Caco-2 (cell line): ENCODE data around the gene M6PR. TPM values are rescaled to one million over a fixed set of nuclear protein-coding genes. Genes with fewer than 3 reads are reported as not detected.

Experiments
- BruUV-seq: library from RNA; stranded (reverse); fragments of 400-500 nt; replicated peaks from 2 replicates; lab custom pipeline; 2021; lab: Mats Ljungman, UMichigan
- CTCF ChIA-PET: fragments of 300-600 bp; sonication (Branson Sonifier 250); formaldehyde crosslinking; loops from one replicate; lab custom pipeline; 2022; ENCODE audit warnings: antibody characterized with exemption; lab: Charles Lee
- POLR2A ChIA-PET: fragments of 300-600 bp; sonication (Branson Sonifier 250); formaldehyde crosslinking; loops from one replicate; lab custom pipeline; 2022; ENCODE audit warnings: antibody characterized with exemption; lab: Charles Lee
- DNase-seq, 2 experiments: peaks; one replicate each; pipeline versions ENCODE4 v3.0.0 to v3.0.0-alpha.2; 2020 to 2022
- H3K27me3 ChIP-seq: replicated peaks from 2 replicates; pipeline ENCODE4 v1.6.0; 2011; ENCODE audit warnings: low read length; ENCODE audit not compliant: control insufficient read depth, insufficient read depth
- H3K36me3 ChIP-seq: 2 replicates; pipeline ENCODE4 v1.5.1; 2011; ENCODE audit warnings: low read length; ENCODE audit not compliant: control insufficient read depth, insufficient read depth
- H3K4me1 ChIP-seq: fragments of 250-450 bp; sonication (Bioruptor Pico); 2 replicates; pipeline ENCODE4 v1.5.1; 2020; ENCODE audit warnings: mild to moderate bottlenecking
- H3K4me3 ChIP-seq: 2 replicates; pipeline ENCODE4 v1.5.1; 2011; ENCODE audit warnings: low read depth, mild to moderate bottlenecking, control low read depth, low read length
- H3K9me3 ChIP-seq: fragments of 250-450 bp; sonication (Bioruptor Pico); 2 replicates; pipeline ENCODE4 v1.5.1; 2020; ENCODE audit warnings: mild to moderate bottlenecking, moderate library complexity
- H3K27ac Mint-ChIP-seq: one replicate; pipeline ENCODE4 v1.8.0; 2022; ENCODE audit warnings: mixed read lengths; ENCODE audit not compliant: unreplicated experiment
- H3K27me3 Mint-ChIP-seq: one replicate; pipeline ENCODE4 v1.8.0; 2022; ENCODE audit warnings: mixed read lengths; ENCODE audit not compliant: insufficient read depth, unreplicated experiment
- H3K36me3 Mint-ChIP-seq: one replicate; pipeline ENCODE4 v1.8.0; 2022; ENCODE audit warnings: mild to moderate bottlenecking, mixed read lengths; ENCODE audit not compliant: insufficient read depth, unreplicated experiment
- H3K4me1 Mint-ChIP-seq: one replicate; pipeline ENCODE4 v1.8.0; 2022; ENCODE audit warnings: low read depth, mixed read lengths; ENCODE audit not compliant: unreplicated experiment
- H3K4me3 Mint-ChIP-seq: one replicate; pipeline ENCODE4 v1.8.0; 2022; ENCODE audit warnings: mild to moderate bottlenecking, moderate library complexity, mixed read lengths; ENCODE audit not compliant: unreplicated experiment
- H3K9me3 Mint-ChIP-seq: one replicate; pipeline ENCODE4 v1.8.0; 2022; ENCODE audit warnings: mixed read lengths; ENCODE audit not compliant: unreplicated experiment
- CTCF ChIP-seq, 2 experiments: fragments of 200-600 bp in 1 of 2; IDR thresholded peaks; 1 replicate in 1 of 2; 2 replicates in 1 of 2; pipeline versions ENCODE4 v1.5.1 to v1.8.0; 2011 to 2022; ENCODE audit warnings: antibody characterized with exemption in 1 of 2, control low read depth in 1 of 2, inconsistent platforms in 1 of 2, low read depth in 1 of 2, low read length in 1 of 2, mild to moderate bottlenecking in 1 of 2, moderate library complexity in 1 of 2; ENCODE audit not compliant: insufficient read depth in 1 of 2, severe bottlenecking in 1 of 2, unreplicated experiment in 1 of 2
- intact Hi-C: fragments of 100-400 bp; cut with micrococcal nuclease; formaldehyde crosslinking; loops from one replicate; pipeline ENCODE4 v1.10.0; 2022; ENCODE audit not compliant: unreplicated experiment
- total RNA-seq: library from RNA; stranded (reverse); gene quantifications from 2 replicates; pipeline ENCODE4 v1.2.3, GENCODE V29; 2022

The M6PR gene
- total RNA-seq, 1 experiment from 2014 or later: 310 TPM

- TF ChIP-seq CTCF (IDR thresholded peaks at IDR 0.05; ENCODE audit: insufficient read depth in 1 of 2, low read depth in 1 of 2, low read length in 1 of 2, severe bottlenecking in 1 of 2, unreplicated experiment in 1 of 2): no peak
These were observed 10.7 kb upstream of the M6PR start for GRCh38 chr12:8960176-8960575.

GRCh38 chr12:8958066-8958465, 8.6 kb upstream of the M6PR start:
- Histone ChIP-seq H3K27me3 (no peaks in the 10 kb centered on the region), H3K9me3 (peaks cover 2% of the 10 kb centered on the region; the same call in 1 of the 2 replicates), H3K4me1 (no peaks in the 10 kb centered on the region), H3K4me3 (no peak overlapping the region), H3K36me3 (no peaks in the 10 kb centered on the region)
- TF ChIP-seq CTCF (IDR thresholded peaks at IDR 0.05; ENCODE audit: insufficient read depth in 1 of 2, low read depth in 1 of 2, low read length in 1 of 2, severe bottlenecking in 1 of 2, unreplicated experiment in 1 of 2): no peak
- no peak overlapping the region for H3K4me3 Mint-ChIP-seq
- no peaks in the 10 kb centered on the region for H3K4me1 Mint-ChIP-seq
- no peak for DNase-seq
- H3K27ac Mint-ChIP-seq: no peak overlapping the region
- H3K36me3 Mint-ChIP-seq: peaks cover 2% of the 10 kb centered on the region
- CTCF ChIA-PET: no interaction called here
- H3K27me3 Mint-ChIP-seq: no peaks in the 10 kb centered on the region
- intact Hi-C loops: no loop called here
- POLR2A ChIA-PET: no interaction called here
- BruUV-seq: no TSS peak
- peaks cover 24% of the 10 kb centered on the region for H3K9me3 Mint-ChIP-seq

More at GRCh38 chr12:8960176-8960575, 10.7 kb upstream of the M6PR start:
- H3K27me3 Mint-ChIP-seq: no peaks in the 10 kb centered on the region
- DNase-seq: no peak
- H3K27me3 ChIP-seq: no peaks in the 10 kb centered on the region
- H3K4me1 ChIP-seq: no peaks in the 10 kb centered on the region
- H3K4me3 Mint-ChIP-seq: no peak overlapping the region
- no peaks in the 10 kb centered on the region for H3K9me3 ChIP-seq
- no peaks in the 10 kb centered on the region for H3K36me3 ChIP-seq
- ChIA-PET POLR2A (interaction anchor here (1.0 kb wide), 1 partner anchor 10 kb away, joined by 3 read pairs; no protein-coding TSS in a partner anchor), CTCF (interaction anchor here (2.1 kb wide), 1 partner anchor 11 kb away, joined by 6 read pairs; the partner anchor contains the start of gene M6PR)
- no peaks in the 10 kb centered on the region for H3K4me1 Mint-ChIP-seq
- BruUV-seq: no TSS peak
- H3K9me3 Mint-ChIP-seq: peaks cover 10% of the 10 kb centered on the region
- intact Hi-C loops: no loop called here
- H3K27ac Mint-ChIP-seq: no peak overlapping the region
- no peak overlapping the region for H3K4me3 ChIP-seq
- H3K36me3 Mint-ChIP-seq: no peaks in the 10 kb centered on the region

GRCh38 chr12:8957561-8957960, 8.1 kb upstream of the M6PR start:
- ChIA-PET CTCF (no interaction called here), POLR2A (no interaction called here)
- no peaks in the 10 kb centered on the region for H3K4me1 ChIP-seq
- peaks cover 28% of the 10 kb centered on the region for H3K9me3 Mint-ChIP-seq
- no peaks in the 10 kb centered on the region for H3K4me1 Mint-ChIP-seq
- H3K36me3 ChIP-seq: no peaks in the 10 kb centered on the region
- H3K36me3 Mint-ChIP-seq: peaks cover 5% of the 10 kb centered on the region
- BruUV-seq: no TSS peak
- no peak overlapping the region for H3K4me3 ChIP-seq
- intact Hi-C loops: no loop called here
- H3K27ac Mint-ChIP-seq: no peak overlapping the region
- peaks cover 4% of the 10 kb centered on the region; the same call in 1 of the 2 replicates for H3K9me3 ChIP-seq
- no peak for DNase-seq
- no peaks in the 10 kb centered on the region for H3K27me3 Mint-ChIP-seq
- no peak overlapping the region for H3K4me3 Mint-ChIP-seq
- TF ChIP-seq CTCF (IDR thresholded peaks at IDR 0.05; ENCODE audit: insufficient read depth in 1 of 2, low read depth in 1 of 2, low read length in 1 of 2, severe bottlenecking in 1 of 2, unreplicated experiment in 1 of 2): no peak
- no peaks in the 10 kb centered on the region for H3K27me3 ChIP-seq
